Measurements from ENCODE around the gene IFNAR1.

DNA sequence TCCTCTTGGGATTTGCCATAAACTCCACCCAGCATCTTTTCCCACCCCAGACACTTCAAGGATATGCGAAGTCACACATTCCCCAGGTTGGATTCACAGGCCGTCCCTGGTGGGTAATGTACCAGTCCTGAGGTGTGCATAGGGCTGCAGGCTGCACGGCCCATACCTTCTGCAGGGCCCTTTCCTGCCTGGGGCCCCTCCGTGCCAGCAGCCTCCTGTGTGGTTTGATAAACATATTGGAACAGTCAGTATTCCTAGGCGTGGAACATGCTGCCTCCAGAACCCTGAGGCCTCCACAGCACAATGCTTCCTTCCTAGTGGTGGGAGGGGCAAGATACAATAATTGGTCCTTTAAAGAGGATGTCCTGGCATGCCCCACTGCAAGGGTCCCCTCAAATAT is 32.0 kb upstream of the IFNAR1 start:
- TF ChIP-seq CEBPB (IDR thresholded peaks at IDR 0.05; ENCODE audit: low read depth, low read length) (no peak), RAD21 (IDR thresholded peaks at IDR 0.05 in 1 of 2, conservative IDR thresholded peaks at IDR 0.05 in 1 of 2; ENCODE audit: low read depth in 2 of 2, low read length in 2 of 2) (no peak), ASH2L (IDR thresholded peaks at IDR 0.05; ENCODE audit: low read length) (no peak)
- TF ChIP-seq, protein P1, sequence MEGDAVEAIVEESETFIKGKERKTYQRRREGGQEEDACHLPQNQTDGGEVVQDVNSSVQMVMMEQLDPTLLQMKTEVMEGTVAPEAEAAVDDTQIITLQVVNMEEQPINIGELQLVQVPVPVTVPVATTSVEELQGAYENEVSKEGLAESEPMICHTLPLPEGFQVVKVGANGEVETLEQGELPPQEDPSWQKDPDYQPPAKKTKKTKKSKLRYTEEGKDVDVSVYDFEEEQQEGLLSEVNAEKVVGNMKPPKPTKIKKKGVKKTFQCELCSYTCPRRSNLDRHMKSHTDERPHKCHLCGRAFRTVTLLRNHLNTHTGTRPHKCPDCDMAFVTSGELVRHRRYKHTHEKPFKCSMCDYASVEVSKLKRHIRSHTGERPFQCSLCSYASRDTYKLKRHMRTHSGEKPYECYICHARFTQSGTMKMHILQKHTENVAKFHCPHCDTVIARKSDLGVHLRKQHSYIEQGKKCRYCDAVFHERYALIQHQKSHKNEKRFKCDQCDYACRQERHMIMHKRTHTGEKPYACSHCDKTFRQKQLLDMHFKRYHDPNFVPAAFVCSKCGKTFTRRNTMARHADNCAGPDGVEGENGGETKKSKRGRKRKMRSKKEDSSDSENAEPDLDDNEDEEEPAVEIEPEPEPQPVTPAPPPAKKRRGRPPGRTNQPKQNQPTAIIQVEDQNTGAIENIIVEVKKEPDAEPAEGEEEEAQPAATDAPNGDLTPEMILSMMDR (IDR thresholded peaks at IDR 0.05; ENCODE audit: control extremely low read depth in 1 of 3, insufficient read depth in 1 of 3, low read depth in 1 of 3, low read length in 3 of 3), result no peak
